Panc1 (cell line): Measurements from ENCODE around the gene CAMK2A. TPM values are rescaled to one million over a fixed set of nuclear protein-coding genes. Genes with fewer than 3 reads are reported as not detected.

ENCODE experiments used
- ATAC-seq: fragments of 200-7000 bp; cut with Tn5 transposase; 2 replicates; pipeline ENCODE4 v1.9.1; 2020; ENCODE audit warnings: mild to moderate bottlenecking, moderate library complexity
- BruUV-seq: library from RNA; stranded (reverse); fragments of 400-500 nt; replicated peaks from 2 replicates; lab custom pipeline; 2021; lab: Mats Ljungman, UMichigan
- CTCF ChIA-PET: fragments of 300-600 bp; sonication (Branson Sonifier 250); formaldehyde crosslinking; loops from one replicate; lab custom pipeline; 2022; ENCODE audit warnings: antibody characterized with exemption; lab: Charles Lee
- POLR2A ChIA-PET: fragments of 300-600 bp; sonication (Branson Sonifier 250); formaldehyde crosslinking; loops from one replicate; lab custom pipeline; 2022; ENCODE audit warnings: antibody characterized with exemption; lab: Charles Lee
- DNase-seq: peaks from one replicate; pipeline ENCODE4 v3.0.0-alpha.2; 2010; ENCODE audit warnings: low read depth, low spot score
- H3K27ac ChIP-seq: 2 replicates; pipeline ENCODE4 v1.5.1; 2011; ENCODE audit warnings: mild to moderate bottlenecking, low read length, inconsistent platforms
- H3K27me3 ChIP-seq: fragments of 200-500 bp; sonication (Bioruptor generic); 2 replicates; pipeline ENCODE4 v1.6.0; 2014; ENCODE audit warnings: low read length, inconsistent platforms; ENCODE audit not compliant: control insufficient read depth, insufficient read depth
- H3K36me3 ChIP-seq: fragments of 200-500 bp; sonication (Bioruptor generic); 2 replicates; pipeline ENCODE4 v1.5.1; 2014; ENCODE audit warnings: inconsistent platforms, mild to moderate bottlenecking, low read length, moderate library complexity; ENCODE audit not compliant: control insufficient read depth, insufficient read depth
- H3K4me1 ChIP-seq: 2 replicates; pipeline ENCODE4 v1.5.1; 2011; ENCODE audit warnings: inconsistent platforms, mild to moderate bottlenecking, low read length, moderate library complexity; ENCODE audit not compliant: control insufficient read depth, insufficient read depth
- H3K4me3 ChIP-seq, 2 experiments: 2 replicates each; pipeline ENCODE4 v1.5.1; 2011 to 2012; ENCODE audit warnings: low read depth in 2 of 2, low read length in 2 of 2, mild to moderate bottlenecking in 2 of 2, inconsistent platforms in 1 of 2, moderate library complexity in 1 of 2
- H3K9me3 ChIP-seq: fragments of 200-500 bp; sonication (Bioruptor generic); 2 replicates; pipeline ENCODE4 v1.5.1; 2014; ENCODE audit warnings: low read depth, mild to moderate bottlenecking, inconsistent platforms, low read length, moderate library complexity; ENCODE audit not compliant: control insufficient read depth, insufficient read depth
- CTCF ChIP-seq: fragments of 450-650 bp; IDR thresholded peaks from 2 replicates; pipeline ENCODE4 v1.5.1; 2017; ENCODE audit warnings: mild to moderate bottlenecking
- POLR2AphosphoS5 ChIP-seq: IDR thresholded peaks from 2 replicates; pipeline ENCODE4 v1.6.1; 2012; ENCODE audit warnings: mild to moderate bottlenecking, low read depth, low read length, moderate library complexity
- REST ChIP-seq, 2 experiments: IDR thresholded peaks; 2 replicates each; pipeline ENCODE4 v1.6.1; 2011 to 2012; ENCODE audit warnings: low read depth in 2 of 2, control low read depth in 1 of 2, low read length in 1 of 2, mild to moderate bottlenecking in 1 of 2, moderate library complexity in 1 of 2; ENCODE audit not compliant: insufficient read depth in 1 of 2
- SIN3A ChIP-seq: IDR thresholded peaks from 2 replicates; pipeline ENCODE4 v1.6.1; 2012; ENCODE audit warnings: low read depth, mild to moderate bottlenecking, low read length, moderate library complexity, borderline replicate concordance; ENCODE audit not compliant: insufficient read depth
- TCF7L2 ChIP-seq: IDR thresholded peaks from 2 replicates; pipeline ENCODE4 v1.6.1; 2011; ENCODE audit warnings: mild to moderate bottlenecking, low read depth, low read length, inconsistent platforms
- in situ Hi-C: cut with HindIII; loops from 2 replicates; pipeline ENCODE4 v1.10.0; 2016; ENCODE audit warnings: low sequenced_read_pairs, low pct_unique_long_range_greater_than_20kb
- intact Hi-C: fragments of 100-400 bp; cut with micrococcal nuclease; formaldehyde crosslinking; loops from one replicate; pipeline ENCODE4 v1.10.0; 2022; ENCODE audit not compliant: unreplicated experiment
- total RNA-seq: library from RNA; stranded (reverse); gene quantifications from one replicate; pipeline ENCODE4 v1.2.1, GENCODE V29; 2021; ENCODE audit not compliant: unreplicated experiment

Gene CAMK2A
- total RNA-seq, 1 experiment from 2014 or later = 0.51 TPM

GRCh38 chr5:150300496-150301169, 11.1 kb upstream of the CAMK2A start:
- Histone ChIP-seq H3K9me3 (no peaks in the 10 kb centered on the region), H3K36me3 (no peaks in the 10 kb centered on the region), H3K27ac (peak overlapping the region; percentile 54), H3K4me3 (peak overlapping the region; percentile 9 to 84; a peak in 3 of 4 replicates), H3K27me3 (no peaks in the 10 kb centered on the region), H3K4me1 (peaks cover 36% of the 10 kb centered on the region)
- no peak for ATAC-seq
- POLR2A ChIA-PET = interaction anchor here (0.5 kb wide), 1 partner anchor 161 kb away, joined by 3 read pairs; no protein-coding TSS in a partner anchor
- CTCF ChIA-PET = interaction anchor here (0.8 kb wide), 1 partner anchor 10 kb away, joined by 4 read pairs; no protein-coding TSS in a partner anchor
- TF ChIP-seq TCF7L2 = no peak
- no peak for TF ChIP-seq POLR2AphosphoS5
- no peak for TF ChIP-seq REST (IDR thresholded peaks at IDR 0.05; ENCODE audit: insufficient read depth in 1 of 2, low read depth in 2 of 2, low read length in 1 of 2)
- no peak for TF ChIP-seq SIN3A
- TF ChIP-seq CTCF = no peak
- intact Hi-C loops = no loop called here
- no peak for DNase-seq
- no TSS peak for BruUV-seq
- in situ Hi-C loops = no loop called here

- Histone ChIP-seq H3K4me1 (peaks cover 45% of the 10 kb centered on the region), H3K27ac (peak overlapping the region; percentile 54)
- intact Hi-C loops = no loop called here
Measured at GRCh38 chr5:150299571-150300327, 10.2 kb upstream of the CAMK2A start.

More at GRCh38 chr5:150299571-150300327, 10.2 kb upstream of the CAMK2A start:
- no peak for TF ChIP-seq POLR2AphosphoS5
- no peak for TF ChIP-seq CTCF
- TF ChIP-seq TCF7L2 = no peak
- TF ChIP-seq SIN3A = no peak
- no peak for TF ChIP-seq REST (IDR thresholded peaks at IDR 0.05; ENCODE audit: insufficient read depth in 1 of 2, low read depth in 2 of 2, low read length in 1 of 2)
- Histone ChIP-seq H3K4me3 (peak overlapping the region in 1 of 2 experiments; percentile 84; a peak in 2 of 4 replicates), H3K9me3 (no peaks in the 10 kb centered on the region), H3K36me3 (no peaks in the 10 kb centered on the region), H3K27me3 (no peaks in the 10 kb centered on the region)
- CTCF ChIA-PET = interaction anchor here (0.8 kb wide), 1 partner anchor 9 kb away, joined by 4 read pairs; no protein-coding TSS in a partner anchor
- no TSS peak for BruUV-seq
- in situ Hi-C loops = no loop called here
- DNase-seq (no peak), ATAC-seq (no peak)
- POLR2A ChIA-PET = interaction anchor here (0.5 kb wide), 1 partner anchor 160 kb away, joined by 3 read pairs; no protein-coding TSS in a partner anchor
